Kidney (tissue), 14 donors: ENCODE measurements around the gene NBEA. TPM values are rescaled to one million over a fixed set of nuclear protein-coding genes. Genes with fewer than 3 reads are reported as not detected.

ENCODE experiments used
- DNase-seq, 5 donors: peaks; one replicate each; pipeline ENCODE4 v3.0.0-alpha.2; 2013 to 2020
- FAIRE-seq: peaks from 2 replicates; lab custom pipeline; 2012; peaks lifted over from hg19 to GRCh38; lab: Jason Lieb, UNC
- H3K27ac ChIP-seq, 2 donors: one replicate each; pipeline ENCODE4 v1.7.0; 2013; ENCODE audit warnings: low read depth in 2 of 2, low read length in 2 of 2, inconsistent platforms in 1 of 2
- H3K27me3 ChIP-seq: one replicate; pipeline ENCODE4 v1.7.1; 2013; ENCODE audit warnings: low read length, inconsistent platforms; ENCODE audit not compliant: control insufficient read depth, insufficient read depth
- H3K36me3 ChIP-seq, 3 donors: one replicate each; pipeline versions ENCODE4 v1.7.0 to v1.7.1; 2013; ENCODE audit warnings: low read length in 3 of 3, control low read depth in 1 of 3, inconsistent platforms in 1 of 3; ENCODE audit not compliant: insufficient read depth in 3 of 3, control insufficient read depth in 2 of 3
- H3K4me1 ChIP-seq, 3 donors: one replicate each; pipeline versions ENCODE4 v1.7.0 to v1.7.1; 2013; ENCODE audit warnings: low read length in 3 of 3, inconsistent platforms in 1 of 3, low read depth in 1 of 3; ENCODE audit not compliant: control insufficient read depth in 2 of 3, insufficient read depth in 2 of 3
- H3K4me3 ChIP-seq, 3 donors: one replicate each; pipeline versions ENCODE4 v1.7.0 to v1.8.1; 2013; ENCODE audit warnings: low read length in 3 of 3, control low read depth in 1 of 3, inconsistent platforms in 1 of 3
- H3K9ac ChIP-seq, 3 donors: one replicate each; pipeline versions ENCODE4 v1.7.0 to v1.7.1; 2013; ENCODE audit warnings: low read length in 3 of 3, control low read depth in 1 of 3, inconsistent platforms in 1 of 3
- H3K9me3 ChIP-seq, 3 donors: one replicate each; pipeline versions ENCODE4 v1.7.0 to v1.7.1; 2013; ENCODE audit warnings: low read length in 3 of 3, control low read depth in 1 of 3, inconsistent platforms in 1 of 3; ENCODE audit not compliant: control insufficient read depth in 2 of 3, insufficient read depth in 1 of 3
- intact Hi-C: fragments of 100-400 bp; cut with DNase I; formaldehyde crosslinking; loops from one replicate; pipeline ENCODE4 v1.11.1; 2022
- polyA plus RNA-seq: library from polyadenylated mRNA; stranded (reverse); fragments of 350-450 nt; fragmentation: Illumina TruSeq; extraction: RNeasy Lipid Tissue Mini Kit (QIAGEN cat#74804); gene quantifications from one replicate; pipeline ENCODE4 v1.2.3, GENCODE V29; 2014; ENCODE audit warnings: low read depth, low replicate concordance; ENCODE audit not compliant: insufficient read depth
- total RNA-seq: library from RNA; stranded (reverse); fragmentation: NEBNext Ultra II Directional; extraction: Animal tissue kit (Norgen Biotek cat#: 25700); gene quantifications from one replicate; pipeline ENCODE4 v1.2.1, GENCODE V29; 2021
- TF ChIP-seq, protein P1 (sequence below): IDR thresholded peaks from 3 replicates; pipeline ENCODE4 v1.5.1; 2012; ENCODE audit warnings: mild to moderate bottlenecking, moderate library complexity, borderline replicate concordance; ENCODE audit not compliant: insufficient read depth; ENCODE audit errors: extremely low read depth
- donor health status: control.
- donor health status: control.
- donor health status: control.
- donor health status: control.
- donor health status: control.
- donor health status: DM: yes; HTN: yes; CAD: no.
- donor health status: Normal renal cell carcinoma (clear cell type).

The NBEA gene
- total and polyA plus RNA-seq, 2 donors from 2014 or later: 4.7 to 14.6 TPM

DNA sequence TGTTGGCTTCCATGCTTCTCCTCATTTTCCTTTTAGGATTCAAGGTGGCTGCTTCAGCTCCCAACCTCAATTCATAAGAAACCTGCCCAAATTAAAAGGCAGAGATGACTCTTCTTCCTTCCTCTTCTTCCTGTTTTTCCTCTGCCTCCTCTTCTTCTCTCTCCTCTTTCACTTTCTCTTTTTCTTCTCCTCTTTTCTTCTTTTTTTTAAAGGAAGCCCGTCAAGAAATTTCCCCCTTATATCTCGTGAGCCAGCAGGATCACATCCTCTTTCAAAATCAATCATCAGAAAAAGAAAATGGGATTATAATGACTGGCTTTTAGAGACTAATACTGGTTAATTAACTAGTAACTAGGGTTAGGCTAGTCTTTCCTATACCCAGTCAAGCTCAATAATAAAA, 220.3 kb downstream of the NBEA start:
- Histone ChIP-seq H3K9me3 (no peaks in the 10 kb centered on the region), H3K36me3 (peaks cover 0 to 2% (median 0%) of the 10 kb centered on the region in 3 donors), H3K4me3 (no peak overlapping the region), H3K27me3 (no peaks in the 10 kb centered on the region), H3K9ac (no peak overlapping the region), H3K27ac (no peak overlapping the region), H3K4me1 (no peaks in the 10 kb centered on the region)
- intact Hi-C loops: no loop called here
- DNase-seq: no peak
- TF ChIP-seq, protein P1, sequence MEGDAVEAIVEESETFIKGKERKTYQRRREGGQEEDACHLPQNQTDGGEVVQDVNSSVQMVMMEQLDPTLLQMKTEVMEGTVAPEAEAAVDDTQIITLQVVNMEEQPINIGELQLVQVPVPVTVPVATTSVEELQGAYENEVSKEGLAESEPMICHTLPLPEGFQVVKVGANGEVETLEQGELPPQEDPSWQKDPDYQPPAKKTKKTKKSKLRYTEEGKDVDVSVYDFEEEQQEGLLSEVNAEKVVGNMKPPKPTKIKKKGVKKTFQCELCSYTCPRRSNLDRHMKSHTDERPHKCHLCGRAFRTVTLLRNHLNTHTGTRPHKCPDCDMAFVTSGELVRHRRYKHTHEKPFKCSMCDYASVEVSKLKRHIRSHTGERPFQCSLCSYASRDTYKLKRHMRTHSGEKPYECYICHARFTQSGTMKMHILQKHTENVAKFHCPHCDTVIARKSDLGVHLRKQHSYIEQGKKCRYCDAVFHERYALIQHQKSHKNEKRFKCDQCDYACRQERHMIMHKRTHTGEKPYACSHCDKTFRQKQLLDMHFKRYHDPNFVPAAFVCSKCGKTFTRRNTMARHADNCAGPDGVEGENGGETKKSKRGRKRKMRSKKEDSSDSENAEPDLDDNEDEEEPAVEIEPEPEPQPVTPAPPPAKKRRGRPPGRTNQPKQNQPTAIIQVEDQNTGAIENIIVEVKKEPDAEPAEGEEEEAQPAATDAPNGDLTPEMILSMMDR: no peak
- FAIRE-seq: no peak

DNA sequence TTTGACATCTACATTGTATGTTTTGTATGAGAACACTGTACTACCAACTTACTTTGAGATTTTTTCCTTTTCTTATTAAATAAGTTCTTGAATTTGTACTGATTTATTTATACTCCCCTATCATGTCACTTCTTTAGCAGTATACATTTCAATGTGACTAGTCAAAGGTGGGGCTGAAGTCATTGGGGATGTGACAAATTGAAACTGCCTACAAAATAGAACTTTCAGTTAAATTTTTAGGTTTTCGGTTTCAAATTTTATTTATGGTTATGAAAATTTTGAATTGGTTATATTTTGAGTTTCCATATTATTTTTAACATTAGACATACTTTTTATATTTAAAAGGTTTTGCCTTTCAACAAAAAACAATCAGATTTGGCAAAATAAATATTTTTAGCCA, 221.6 kb downstream of the NBEA start:
- H3K9me3 ChIP-seq: no peaks in the 10 kb centered on the region
- no peaks in the 10 kb centered on the region for H3K27me3 ChIP-seq
- no peak overlapping the region for H3K27ac ChIP-seq
- H3K4me3 ChIP-seq: no peak overlapping the region
- no peak overlapping the region for H3K9ac ChIP-seq
- DNase-seq (no peak), FAIRE-seq (peak; percentile 27)
- intact Hi-C loops: no loop called here
- TF ChIP-seq, protein P1: no peak
- no peaks in the 10 kb centered on the region for H3K36me3 ChIP-seq
- H3K4me1 ChIP-seq: no peaks in the 10 kb centered on the region

DNA sequence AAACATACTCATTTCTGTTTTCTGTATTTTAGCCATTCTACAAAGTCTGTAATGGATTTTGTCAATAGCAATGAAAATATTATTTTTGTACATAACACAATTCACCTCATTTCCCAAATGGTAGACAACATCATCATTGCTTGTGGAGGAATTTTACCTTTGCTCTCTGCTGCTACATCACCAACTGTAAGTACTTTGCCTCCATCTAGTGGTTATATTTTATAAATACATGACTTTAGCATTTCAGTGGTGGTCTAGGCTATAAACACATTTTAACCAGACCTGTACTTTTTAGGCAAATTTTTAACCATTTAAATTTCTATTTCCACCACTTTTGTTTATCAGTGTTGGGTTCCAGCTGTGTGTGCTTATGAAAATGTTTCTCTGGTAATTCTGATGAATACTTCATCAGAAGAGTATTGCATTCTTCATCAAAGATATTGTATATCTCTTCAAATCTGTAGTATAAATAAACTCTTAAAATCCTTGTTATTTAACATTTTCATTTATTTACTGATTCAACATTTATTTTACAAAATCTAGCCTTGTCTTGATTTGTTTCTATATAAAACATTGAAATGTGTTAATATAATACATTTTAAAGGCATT, 222.4 kb downstream of the NBEA start:
- FAIRE-seq (peak; percentile 94), DNase-seq (peak in 2 of 5 donors; percentile 38 to 58)
- Histone ChIP-seq H3K27me3 (no peaks in the 10 kb centered on the region), H3K4me1 (no peaks in the 10 kb centered on the region), H3K27ac (no peak overlapping the region), H3K9ac (no peak overlapping the region), H3K36me3 (no peaks in the 10 kb centered on the region), H3K4me3 (no peak overlapping the region), H3K9me3 (no peaks in the 10 kb centered on the region)
- TF ChIP-seq, protein P1: peak; percentile 62
- intact Hi-C loops: no loop called here

DNA sequence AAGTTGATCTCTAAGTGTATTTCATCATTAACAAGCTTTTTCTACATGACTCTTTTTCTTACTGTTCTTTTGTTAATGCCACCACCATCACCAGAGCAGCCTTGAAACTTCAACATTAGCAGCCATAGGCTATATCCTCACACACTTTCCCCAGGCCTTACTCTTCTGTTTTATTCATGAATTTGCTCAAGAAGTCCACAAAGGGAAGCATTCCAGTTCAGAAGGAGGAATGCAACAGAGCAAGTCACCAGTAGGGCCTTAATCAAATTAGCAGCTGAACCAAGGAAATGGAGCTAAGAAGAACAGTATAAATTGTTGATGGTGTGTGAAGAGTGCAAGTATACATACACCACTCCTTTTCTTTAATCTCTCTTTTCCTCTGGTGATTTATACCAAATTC, 223.1 kb downstream of the NBEA start:
- FAIRE-seq: no peak
- H3K27me3 ChIP-seq: no peaks in the 10 kb centered on the region
- intact Hi-C loops: no loop called here

More for the DNA sequence above, 223.1 kb downstream of the NBEA start:
- TF ChIP-seq, protein P1: no peak
- H3K9ac ChIP-seq: no peak overlapping the region
- H3K4me3 ChIP-seq: no peak overlapping the region
- no peaks in the 10 kb centered on the region for H3K9me3 ChIP-seq
- no peaks in the 10 kb centered on the region for H3K36me3 ChIP-seq
- no peak for DNase-seq
- H3K27ac ChIP-seq: no peak overlapping the region
- no peaks in the 10 kb centered on the region for H3K4me1 ChIP-seq
